OCI-LY3 (cell line): ENCODE measurements around the gene CELSR2.

Experiments used
- H2AFZ ChIP-seq: fragments of 200-600, 300-600 bp; shearing (Covaris generic); 2 replicates; pipeline ENCODE4 v1.6.0; 2014; ENCODE audit warnings: antibody characterized with exemption, low read depth, low read length
- H3K27ac ChIP-seq: fragments of 200-600, 300-600 bp; sonication (generic); 2 replicates; pipeline ENCODE4 v1.5.1; 2014; ENCODE audit warnings: mild to moderate bottlenecking, low read length, moderate library complexity, mixed read lengths
- H3K27me3 ChIP-seq: fragments of 200-600, 300-600 bp; sonication (generic); 2 replicates; pipeline ENCODE4 v1.6.1; 2014; ENCODE audit warnings: low read depth, low read length, mixed read lengths
- H3K36me3 ChIP-seq: fragments of 200-600, 300-600 bp; sonication (generic); replicated peaks from 2 replicates; pipeline ENCODE3; 2014; ENCODE audit warnings: low read depth, low read length, mixed read lengths
- H3K4me1 ChIP-seq: fragments of 300-600, 200-600 bp; sonication (generic); 2 replicates; pipeline ENCODE4 v1.6.1; 2014; ENCODE audit warnings: low read length, mixed read lengths
- H3K4me2 ChIP-seq: fragments of 200-600, 300-600 bp; sonication (generic); 2 replicates; pipeline ENCODE4 v1.6.1; 2014; ENCODE audit warnings: low read length, mixed read lengths
- H3K4me3 ChIP-seq: fragments of 300-600, 200-600 bp; sonication (generic); 2 replicates; pipeline ENCODE4 v1.5.1; 2014; ENCODE audit warnings: antibody characterized with exemption, mild to moderate bottlenecking, low read length, moderate library complexity
- H3K79me2 ChIP-seq: fragments of 300-600, 200-600 bp; shearing (Covaris generic); 2 replicates; pipeline ENCODE4 v1.6.1; 2014; ENCODE audit warnings: mild to moderate bottlenecking, low read length, mixed read lengths
- H3K9ac ChIP-seq: fragments of 300-600, 200-600 bp; shearing (Covaris generic); 2 replicates; pipeline ENCODE4 v1.6.0; 2014; ENCODE audit warnings: mild to moderate bottlenecking, low read length, moderate library complexity
- H3K9me3 ChIP-seq: fragments of 200-600, 300-600 bp; shearing (Covaris generic); 2 replicates; pipeline ENCODE4 v1.6.1; 2014; ENCODE audit warnings: low read length, mixed read lengths; ENCODE audit not compliant: insufficient read depth
- H4K20me1 ChIP-seq: fragments of 200-600, 300-600 bp; sonication (generic); 2 replicates; pipeline ENCODE4 v1.6.1; 2016; ENCODE audit warnings: low read length, mixed read lengths; ENCODE audit not compliant: insufficient read depth
- EZH2phosphoT487 ChIP-seq: fragments of 200-600 bp; shearing (Covaris generic); IDR thresholded peaks from 2 replicates; pipeline ENCODE4 v1.6.1; 2018; ENCODE audit warnings: antibody characterized with exemption, mixed run types, low read depth
- TF ChIP-seq, protein P1 (sequence below): fragments of 200-600, 300-600 bp; sonication (generic); IDR thresholded peaks from 2 replicates; pipeline ENCODE4 v1.5.1; 2014; ENCODE audit warnings: antibody characterized with exemption, low read length, low read depth

Gene CELSR2

DNA sequence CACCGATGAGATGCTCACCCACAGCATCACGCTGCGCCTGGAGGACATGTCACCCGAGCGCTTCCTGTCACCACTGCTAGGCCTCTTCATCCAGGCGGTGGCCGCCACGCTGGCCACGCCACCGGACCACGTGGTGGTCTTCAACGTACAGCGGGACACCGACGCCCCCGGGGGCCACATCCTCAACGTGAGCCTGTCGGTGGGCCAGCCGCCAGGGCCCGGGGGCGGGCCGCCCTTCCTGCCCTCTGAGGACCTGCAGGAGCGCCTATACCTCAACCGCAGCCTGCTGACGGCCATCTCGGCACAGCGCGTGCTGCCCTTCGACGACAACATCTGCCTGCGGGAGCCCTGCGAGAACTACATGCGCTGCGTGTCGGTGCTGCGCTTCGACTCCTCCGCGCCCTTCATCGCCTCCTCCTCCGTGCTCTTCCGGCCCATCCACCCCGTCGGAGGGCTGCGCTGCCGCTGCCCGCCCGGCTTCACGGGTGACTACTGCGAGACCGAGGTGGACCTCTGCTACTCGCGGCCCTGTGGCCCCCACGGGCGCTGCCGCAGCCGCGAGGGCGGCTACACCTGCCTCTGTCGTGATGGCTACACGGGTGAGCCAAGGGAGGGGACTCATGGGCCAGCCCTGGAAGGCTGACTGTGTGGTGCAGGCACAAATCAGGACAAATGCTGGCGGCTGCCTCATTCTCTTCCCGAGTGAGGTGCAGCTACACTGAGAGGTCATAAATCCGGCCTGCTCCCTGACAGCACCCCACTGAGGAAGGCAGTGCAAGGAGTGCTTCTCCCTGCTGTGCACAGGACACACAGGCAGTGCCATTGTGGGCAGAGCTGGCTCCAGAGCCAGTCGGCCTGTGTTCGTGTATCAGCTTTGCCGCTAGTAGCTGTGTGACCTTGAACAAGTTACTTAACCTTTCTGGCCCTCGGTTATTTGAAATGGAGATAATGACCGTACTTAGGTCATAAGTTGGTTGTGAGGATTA lies 9.4 kb downstream of the CELSR2 start:
- H3K4me3 ChIP-seq = no peak overlapping the region
- H3K27ac ChIP-seq = no peak overlapping the region
- H3K4me1 ChIP-seq = no peaks in the 10 kb centered on the region
- no peaks in the 10 kb centered on the region for H3K9me3 ChIP-seq
- H3K9ac ChIP-seq = no peak overlapping the region
- no peak overlapping the region for H3K4me2 ChIP-seq
- H3K36me3 ChIP-seq = no peaks in the 10 kb centered on the region
- no peaks in the 10 kb centered on the region for H4K20me1 ChIP-seq
- H2AFZ ChIP-seq = no peak overlapping the region
- H3K27me3 ChIP-seq = no peaks in the 10 kb centered on the region
- no peak for TF ChIP-seq EZH2phosphoT487
- TF ChIP-seq, protein P1, sequence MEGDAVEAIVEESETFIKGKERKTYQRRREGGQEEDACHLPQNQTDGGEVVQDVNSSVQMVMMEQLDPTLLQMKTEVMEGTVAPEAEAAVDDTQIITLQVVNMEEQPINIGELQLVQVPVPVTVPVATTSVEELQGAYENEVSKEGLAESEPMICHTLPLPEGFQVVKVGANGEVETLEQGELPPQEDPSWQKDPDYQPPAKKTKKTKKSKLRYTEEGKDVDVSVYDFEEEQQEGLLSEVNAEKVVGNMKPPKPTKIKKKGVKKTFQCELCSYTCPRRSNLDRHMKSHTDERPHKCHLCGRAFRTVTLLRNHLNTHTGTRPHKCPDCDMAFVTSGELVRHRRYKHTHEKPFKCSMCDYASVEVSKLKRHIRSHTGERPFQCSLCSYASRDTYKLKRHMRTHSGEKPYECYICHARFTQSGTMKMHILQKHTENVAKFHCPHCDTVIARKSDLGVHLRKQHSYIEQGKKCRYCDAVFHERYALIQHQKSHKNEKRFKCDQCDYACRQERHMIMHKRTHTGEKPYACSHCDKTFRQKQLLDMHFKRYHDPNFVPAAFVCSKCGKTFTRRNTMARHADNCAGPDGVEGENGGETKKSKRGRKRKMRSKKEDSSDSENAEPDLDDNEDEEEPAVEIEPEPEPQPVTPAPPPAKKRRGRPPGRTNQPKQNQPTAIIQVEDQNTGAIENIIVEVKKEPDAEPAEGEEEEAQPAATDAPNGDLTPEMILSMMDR = no peak
- H3K79me2 ChIP-seq = no peaks in the 10 kb centered on the region

DNA sequence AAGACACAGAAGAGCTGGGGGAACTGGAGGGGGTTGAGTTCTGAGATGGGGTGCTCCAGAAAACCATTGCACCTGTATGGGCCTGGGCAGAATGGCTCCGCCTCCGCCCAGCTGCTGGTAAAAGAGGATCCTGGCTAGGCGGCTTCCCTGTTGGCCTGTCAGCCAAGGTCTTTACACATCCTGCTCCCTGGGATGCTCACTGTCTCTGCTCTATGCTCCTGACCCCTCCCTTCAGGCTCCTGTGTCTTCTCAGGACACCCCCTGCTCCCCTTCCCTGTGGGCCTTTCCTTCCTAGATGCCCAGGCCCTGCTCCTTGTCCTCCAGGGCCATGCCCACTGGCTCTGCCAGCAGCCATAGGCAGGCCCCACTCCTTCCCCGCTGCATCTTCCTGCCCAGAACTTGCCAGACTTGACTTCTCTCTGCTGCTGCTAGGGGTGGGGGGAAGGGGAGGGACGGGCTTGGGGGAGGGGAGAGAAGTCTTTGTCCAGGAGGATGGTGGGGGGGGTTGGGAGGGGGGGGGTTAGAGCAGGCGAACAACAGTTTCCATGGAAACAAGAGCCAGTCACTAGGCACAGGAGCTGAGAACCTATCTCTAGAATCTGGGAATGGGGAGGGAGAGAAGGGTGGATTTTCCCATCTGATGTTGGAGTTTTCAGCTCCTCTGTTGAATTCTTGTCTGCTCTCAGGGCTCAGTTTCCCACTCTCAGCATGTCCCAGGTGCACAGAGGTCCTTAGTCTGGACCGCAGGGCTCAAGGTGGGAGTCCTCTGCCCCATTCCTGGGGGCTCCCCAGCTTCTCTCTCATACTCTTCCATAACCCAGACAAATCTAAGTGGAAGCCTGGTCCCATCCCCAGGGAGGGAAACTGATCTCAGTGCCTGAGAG lies 10.6 kb downstream of the CELSR2 start:
- Histone ChIP-seq H2AFZ (no peak overlapping the region), H3K79me2 (no peaks in the 10 kb centered on the region), H3K36me3 (no peaks in the 10 kb centered on the region), H3K27me3 (no peaks in the 10 kb centered on the region), H3K4me2 (no peak overlapping the region), H3K4me3 (no peak overlapping the region), H3K9ac (no peak overlapping the region), H3K4me1 (no peaks in the 10 kb centered on the region), H3K27ac (no peak overlapping the region), H4K20me1 (no peaks in the 10 kb centered on the region), H3K9me3 (no peaks in the 10 kb centered on the region)
- TF ChIP-seq, protein P1 = no peak
- TF ChIP-seq EZH2phosphoT487 = no peak

DNA sequence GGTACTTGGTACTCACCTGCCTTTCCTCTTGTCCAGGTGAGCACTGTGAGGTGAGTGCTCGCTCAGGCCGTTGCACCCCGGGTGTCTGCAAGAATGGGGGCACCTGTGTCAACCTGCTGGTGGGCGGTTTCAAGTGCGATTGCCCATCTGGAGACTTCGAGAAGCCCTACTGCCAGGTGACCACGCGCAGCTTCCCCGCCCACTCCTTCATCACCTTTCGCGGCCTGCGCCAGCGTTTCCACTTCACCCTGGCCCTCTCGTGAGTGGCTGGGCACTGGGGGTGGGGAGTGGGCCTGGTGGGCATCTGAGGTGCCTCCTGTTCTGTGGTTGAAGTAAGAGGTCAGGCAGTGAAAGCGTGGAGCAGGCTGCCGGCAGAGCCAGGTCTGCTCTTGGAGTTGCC lies 11.7 kb downstream of the CELSR2 start:
- Histone ChIP-seq H3K27me3 (no peaks in the 10 kb centered on the region), H2AFZ (no peak overlapping the region), H3K9ac (no peak overlapping the region), H3K27ac (no peak overlapping the region), H3K4me1 (no peaks in the 10 kb centered on the region), H3K9me3 (no peaks in the 10 kb centered on the region), H3K36me3 (no peaks in the 10 kb centered on the region), H3K4me2 (no peak overlapping the region), H3K4me3 (no peak overlapping the region), H4K20me1 (no peaks in the 10 kb centered on the region), H3K79me2 (no peaks in the 10 kb centered on the region)
- TF ChIP-seq, protein P1 = no peak
- TF ChIP-seq EZH2phosphoT487 = no peak

DNA sequence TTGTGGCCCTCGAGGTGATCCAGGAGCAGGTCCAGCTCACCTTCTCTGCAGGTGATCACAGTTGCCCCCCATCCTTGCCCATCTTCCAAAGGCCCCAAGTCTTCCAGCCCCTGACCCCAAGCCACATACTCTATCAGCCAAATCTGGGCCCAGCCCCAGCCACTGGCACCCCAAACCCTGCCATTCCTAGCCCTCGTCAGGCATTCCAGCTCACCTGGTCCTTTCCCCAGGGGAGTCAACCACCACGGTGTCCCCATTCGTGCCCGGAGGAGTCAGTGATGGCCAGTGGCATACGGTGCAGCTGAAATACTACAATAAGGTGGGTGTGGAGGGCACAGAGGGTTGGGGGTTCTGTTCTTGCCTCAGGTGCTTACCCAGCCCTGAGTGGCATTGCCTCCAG lies 12.2 kb downstream of the CELSR2 start:
- H2AFZ ChIP-seq = no peak overlapping the region
- H3K27ac ChIP-seq = no peak overlapping the region
- H3K27me3 ChIP-seq = no peaks in the 10 kb centered on the region
- H3K36me3 ChIP-seq = no peaks in the 10 kb centered on the region
- TF ChIP-seq, protein P1 = no peak
- TF ChIP-seq EZH2phosphoT487 = no peak
- no peak overlapping the region for H3K9ac ChIP-seq
- no peak overlapping the region for H3K4me3 ChIP-seq
- H3K4me2 ChIP-seq = no peak overlapping the region
- H4K20me1 ChIP-seq = no peaks in the 10 kb centered on the region
- no peaks in the 10 kb centered on the region for H3K79me2 ChIP-seq
- H3K9me3 ChIP-seq = no peaks in the 10 kb centered on the region
- no peaks in the 10 kb centered on the region for H3K4me1 ChIP-seq
